Activated CD4-positive, alpha-beta T cell treated with anti-CD3 and anti-CD28 coated beads, Interleukin-2, amount 50 U/mL, for 48 hours (primary cell): Measurements from ENCODE around the gene CDH3.
A peak's percentile ranks its signal among the peaks of the same experiment; 100 is the strongest.
"Not testable (repeated sequence)": the region's sequence is repeated elsewhere in the genome, so short reads cannot be mapped to it uniquely, and the experiment has no call there.

Experiments
- DNase-seq, 2 experiments: peaks; one replicate each; pipeline ENCODE4 v3.0.0-alpha.2; 2020

The CDH3 gene

DNA sequence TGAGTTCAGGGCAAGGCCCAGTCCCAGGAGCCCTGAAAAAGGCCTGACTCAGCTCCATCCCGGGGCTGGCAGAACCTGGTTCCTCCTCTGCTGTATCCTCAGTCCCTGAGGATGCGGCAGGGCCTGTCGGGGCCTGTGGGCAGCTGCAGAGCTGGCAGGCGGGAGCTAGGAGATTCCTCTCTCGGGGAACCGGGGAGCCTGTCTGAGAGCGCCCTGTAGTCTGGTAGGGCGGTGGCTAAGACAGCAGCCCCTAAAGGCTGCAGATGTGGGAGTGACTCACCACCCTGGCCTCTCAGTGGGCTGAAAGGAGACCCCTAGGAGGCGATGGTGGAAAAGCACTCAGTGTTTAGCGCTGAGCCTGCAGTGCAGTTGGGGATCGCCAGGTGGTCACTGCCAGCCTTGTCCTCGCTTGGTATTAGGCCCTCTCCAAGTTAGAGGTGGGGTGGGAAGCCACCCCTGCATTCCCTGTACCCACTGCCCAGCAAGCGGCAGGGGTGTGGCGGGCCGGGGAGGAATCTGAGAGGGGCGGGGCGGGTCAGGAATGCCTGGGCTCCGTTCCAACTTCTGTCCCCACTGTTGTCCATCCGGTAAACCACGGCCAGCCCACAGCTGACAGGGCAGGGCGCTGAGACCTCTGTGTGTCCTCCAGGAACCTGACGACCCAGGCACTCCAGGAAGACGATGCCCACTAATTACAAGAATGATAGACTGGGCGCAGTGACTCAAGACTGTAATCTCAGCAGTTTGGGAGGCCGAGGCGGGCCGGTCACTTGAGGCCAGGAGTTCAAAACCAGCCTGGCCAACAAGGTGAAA, 62.4 kb downstream of the CDH3 start:
- no peak for DNase-seq

DNA sequence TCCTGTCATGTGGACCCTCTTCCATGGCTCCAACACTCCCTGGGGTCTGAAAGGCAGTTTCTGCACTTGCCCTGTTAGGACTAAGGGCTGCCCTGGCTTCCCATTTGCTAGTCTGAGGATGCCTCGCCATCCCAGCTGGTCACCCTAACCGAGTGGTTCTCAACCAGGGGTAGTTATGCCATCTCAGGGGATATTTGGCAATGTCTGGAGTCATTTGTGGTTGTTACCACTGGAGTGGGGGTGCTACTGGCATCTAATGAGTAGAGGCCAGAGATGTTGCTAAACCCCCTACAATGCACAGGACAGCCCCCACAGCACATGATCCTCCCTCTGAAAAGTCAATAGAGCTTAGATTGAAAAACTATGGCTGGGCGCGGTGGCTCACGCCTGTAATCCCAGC, 65.1 kb downstream of the CDH3 start:
- no peak for DNase-seq

DNA sequence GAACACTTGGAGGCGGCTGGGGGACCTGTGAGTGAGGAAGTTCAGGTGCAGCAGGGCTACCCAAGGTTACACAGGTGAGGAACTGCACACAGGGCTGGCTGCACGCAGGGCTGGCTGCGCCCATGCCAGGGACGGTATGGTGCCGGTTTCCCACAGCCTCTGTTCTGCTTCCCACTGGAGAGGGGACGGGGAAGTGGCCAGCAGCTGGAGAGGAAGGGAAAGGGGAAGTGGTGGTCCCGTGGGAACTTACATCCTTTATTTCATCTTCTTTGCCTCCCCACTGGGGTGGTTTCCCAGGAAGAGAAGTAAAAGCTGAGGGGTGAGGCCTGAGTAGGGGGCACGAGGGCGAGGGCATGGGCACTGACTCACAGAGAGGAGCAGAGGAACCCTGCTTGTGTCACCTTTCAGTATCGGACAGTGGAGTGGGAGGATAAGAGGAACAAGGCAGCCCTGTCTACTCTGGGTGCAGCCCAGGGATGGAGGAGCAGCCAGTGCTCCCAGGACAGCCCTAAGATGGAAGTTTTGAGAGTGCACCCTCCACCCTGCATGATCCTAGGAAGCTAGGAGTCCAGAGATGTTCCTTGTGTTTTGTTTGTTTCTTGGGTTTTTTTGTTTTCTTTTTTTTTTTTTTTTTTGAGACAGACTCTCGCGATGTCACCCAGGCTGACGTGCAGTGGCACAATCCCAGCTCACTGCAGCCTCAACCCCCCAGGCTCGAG, 66.5 kb downstream of the CDH3 start:
- peak; percentile 20 to 32 for DNase-seq

DNA sequence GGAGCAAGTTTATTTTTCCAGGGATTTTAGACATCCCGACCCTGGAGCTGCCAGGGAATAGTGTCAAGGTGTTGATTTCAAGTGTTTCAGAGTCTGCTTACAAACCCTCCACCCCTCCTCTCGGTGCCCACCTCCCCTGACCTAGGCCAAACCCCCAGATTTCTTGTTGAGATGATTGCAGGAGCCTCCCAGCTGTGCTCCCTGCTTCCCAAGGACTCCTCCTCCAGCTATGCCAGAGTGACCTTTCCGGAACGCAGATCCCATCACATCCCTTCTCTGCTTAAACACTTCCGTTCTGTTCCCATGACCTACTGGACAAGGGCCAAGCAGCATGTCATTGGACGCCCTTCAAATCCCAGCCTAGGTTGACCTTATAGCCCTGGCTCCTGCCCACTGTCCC, 68.3 kb downstream of the CDH3 start:
- no peak for DNase-seq

DNA sequence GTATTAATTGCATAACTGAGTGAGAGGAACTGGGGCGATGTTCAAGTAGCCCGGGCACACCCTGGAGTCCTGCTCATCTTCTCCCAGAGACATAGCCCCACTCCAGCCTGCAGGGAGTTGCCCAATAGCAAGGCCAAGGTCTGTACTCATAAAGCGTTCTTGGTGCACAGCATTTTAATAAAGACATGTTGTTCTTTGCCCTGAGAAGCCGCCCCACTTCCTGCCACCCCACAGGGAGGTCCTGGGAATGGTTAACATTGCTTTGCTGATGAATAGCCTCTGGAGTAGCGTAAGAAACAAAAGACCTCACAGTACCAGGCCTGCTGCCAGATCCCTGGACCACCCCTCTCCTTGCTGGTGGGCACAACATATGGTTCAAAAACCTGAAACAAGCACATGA, 70.4 kb downstream of the CDH3 start:
- no peak for DNase-seq

DNA sequence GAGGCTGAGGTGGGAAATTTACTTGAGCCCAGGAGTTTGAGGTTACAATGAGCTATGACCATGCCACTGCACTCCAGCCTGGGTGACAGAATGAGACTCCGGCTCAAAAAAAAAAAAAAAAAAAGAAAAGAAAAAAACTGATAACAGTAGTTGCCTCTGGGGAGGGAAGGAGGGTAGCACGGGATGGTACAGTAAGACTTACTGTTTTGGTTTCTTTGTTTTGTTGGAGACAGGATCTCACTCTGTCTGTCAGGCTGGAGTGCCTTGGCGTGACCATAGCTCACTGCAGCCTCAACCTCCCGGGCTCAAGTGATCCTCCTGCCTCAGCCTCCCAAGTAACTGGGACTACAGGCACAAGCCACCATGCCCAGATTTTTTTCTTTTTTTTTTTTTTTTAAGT, 71.4 kb downstream of the CDH3 start:
- DNase-seq = not testable (repeated sequence)

DNA sequence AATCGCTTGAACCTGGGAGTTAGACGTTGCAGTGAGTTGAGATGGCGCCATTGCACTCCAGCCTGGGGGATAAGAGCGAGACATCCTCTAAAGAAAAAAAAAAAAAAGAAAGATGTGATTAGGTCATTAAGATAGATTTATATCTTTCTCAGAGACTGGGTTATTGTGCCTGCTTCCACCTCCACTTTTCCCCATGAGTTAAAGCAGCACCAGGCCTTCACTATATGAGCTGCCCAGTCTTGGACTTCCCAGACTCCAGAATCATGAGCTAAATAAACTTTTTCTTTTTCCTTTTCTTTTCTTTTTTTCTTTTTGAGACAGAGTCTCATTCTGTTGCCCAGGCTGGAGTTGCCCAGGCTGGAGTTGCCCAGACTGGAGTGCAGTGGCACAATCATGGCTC, 72.6 kb downstream of the CDH3 start:
- DNase-seq = no peak

DNA sequence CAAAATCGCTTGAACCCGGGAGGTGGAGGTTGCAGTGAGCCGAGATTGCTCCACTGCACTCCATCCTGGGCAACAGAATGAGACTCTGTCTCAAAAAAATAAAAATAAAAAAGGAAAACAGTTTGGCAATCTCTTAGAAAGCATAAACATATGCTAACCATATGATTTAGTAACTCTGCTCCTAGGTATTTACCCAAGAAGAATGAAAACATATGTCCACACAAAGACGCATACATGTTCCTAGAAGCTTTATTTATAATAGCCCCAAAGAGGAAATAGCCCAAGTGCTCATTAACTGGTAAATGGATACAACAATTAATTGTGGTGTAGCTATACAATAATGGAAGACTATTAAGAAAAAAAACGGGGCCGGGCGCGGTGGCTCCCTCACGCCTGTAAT, 73.5 kb downstream of the CDH3 start:
- no peak for DNase-seq

DNA sequence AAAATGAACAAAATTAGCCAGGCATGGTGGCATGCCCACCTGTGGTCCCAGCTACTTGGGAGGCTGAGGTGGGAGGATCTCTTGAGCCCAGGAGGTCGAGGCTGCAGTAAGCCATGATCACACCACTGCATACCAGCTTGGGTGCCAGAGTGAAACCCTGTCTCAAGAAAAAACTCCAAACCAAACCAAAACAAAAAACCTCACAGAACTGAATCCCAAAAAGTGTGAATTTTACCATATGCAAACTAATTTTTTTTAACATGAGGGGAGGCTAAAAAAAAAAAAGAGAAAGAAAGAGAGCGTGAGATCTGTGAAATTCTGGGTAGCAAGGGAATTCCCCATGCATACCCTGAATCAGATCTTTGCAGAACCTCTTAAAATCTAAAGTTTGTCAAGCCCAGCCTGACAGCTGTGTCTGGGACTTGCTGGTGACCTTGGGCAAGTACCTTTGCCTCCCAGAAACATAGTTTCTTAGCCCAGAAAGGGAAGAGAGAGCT, 74.9 kb downstream of the CDH3 start:
- DNase-seq = peak; percentile 20 to 45

DNA sequence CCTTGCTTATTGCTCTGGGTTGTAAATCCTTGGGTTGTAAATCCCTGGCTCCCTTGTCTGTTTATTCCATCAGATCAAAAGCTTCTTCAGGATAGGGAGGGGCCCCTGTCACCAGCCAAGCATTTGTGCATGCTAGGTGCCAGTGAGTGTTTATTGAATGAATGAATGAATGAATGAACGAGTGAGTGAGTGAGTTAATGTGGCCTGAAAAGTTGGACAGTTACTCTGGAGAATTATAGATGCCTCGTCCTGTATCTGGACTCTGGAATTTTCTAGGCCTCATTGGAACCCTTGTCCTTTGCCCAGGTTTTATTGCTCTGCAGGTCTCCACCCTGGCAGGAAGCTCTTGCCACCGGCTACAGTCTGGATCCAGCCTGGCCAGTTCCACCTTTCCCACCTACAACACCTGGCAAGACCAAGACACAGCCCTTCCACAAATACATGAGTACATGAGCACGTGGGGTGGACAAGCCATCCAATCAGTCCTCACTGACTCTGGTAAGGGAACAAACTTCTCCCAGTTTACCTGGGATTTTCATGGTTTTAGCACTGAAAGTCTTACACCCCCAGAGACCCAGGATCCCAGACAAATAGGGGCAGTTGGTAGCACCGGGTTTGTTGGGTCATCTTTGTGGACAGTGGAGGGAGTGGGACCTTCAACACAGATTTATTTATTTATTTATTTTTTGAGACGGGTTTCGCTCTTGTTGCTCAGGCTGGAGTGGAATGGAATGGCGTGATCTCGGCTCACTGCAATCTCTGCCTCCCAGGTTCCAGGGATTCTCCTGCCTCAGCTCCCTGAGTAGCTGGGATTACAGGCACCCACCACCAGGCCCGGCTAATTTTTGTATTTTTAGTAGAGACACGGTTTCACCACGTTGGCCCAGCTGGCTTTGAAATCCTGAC, 77.3 kb downstream of the CDH3 start:
- DNase-seq = no peak

DNA sequence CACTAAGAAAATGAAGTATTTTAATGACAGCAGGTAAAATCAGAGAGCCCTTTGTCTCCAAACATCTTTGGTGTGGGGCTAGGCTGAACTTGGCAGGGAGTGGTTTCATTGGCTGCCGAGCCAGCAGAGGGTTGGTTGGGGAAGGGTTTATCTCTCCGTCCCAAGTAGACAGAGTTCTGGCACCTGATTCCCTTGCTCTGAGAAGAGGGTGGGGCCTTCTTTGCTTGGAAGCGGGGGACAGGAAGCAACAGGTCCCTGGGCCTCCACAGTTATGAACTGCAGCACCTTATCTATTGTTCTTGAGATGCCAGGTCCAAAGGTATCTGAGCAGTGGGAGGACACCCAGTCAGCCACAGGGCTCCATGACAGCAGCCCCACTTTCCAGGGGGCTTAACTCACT, 79.7 kb downstream of the CDH3 start:
- no peak for DNase-seq

DNA sequence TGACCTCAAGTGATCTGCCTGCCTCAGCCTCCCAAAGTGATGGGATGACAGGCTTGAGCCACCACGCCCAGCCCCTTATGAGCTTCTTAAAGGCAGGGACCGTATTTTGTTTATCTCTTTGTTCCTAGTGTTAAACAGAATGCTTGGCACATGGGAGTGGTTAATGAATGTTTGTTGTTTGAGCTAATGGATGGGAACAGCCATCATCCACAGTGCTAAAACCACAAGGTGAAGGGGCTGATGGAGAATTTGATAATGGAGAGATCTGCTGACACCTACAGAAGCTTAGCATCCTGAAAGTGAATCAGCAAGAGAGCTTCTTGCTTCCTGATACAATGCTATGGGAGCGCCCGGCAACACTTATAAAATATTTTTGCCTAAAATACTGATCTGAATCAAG, 83.4 kb downstream of the CDH3 start:
- DNase-seq = no peak

DNA sequence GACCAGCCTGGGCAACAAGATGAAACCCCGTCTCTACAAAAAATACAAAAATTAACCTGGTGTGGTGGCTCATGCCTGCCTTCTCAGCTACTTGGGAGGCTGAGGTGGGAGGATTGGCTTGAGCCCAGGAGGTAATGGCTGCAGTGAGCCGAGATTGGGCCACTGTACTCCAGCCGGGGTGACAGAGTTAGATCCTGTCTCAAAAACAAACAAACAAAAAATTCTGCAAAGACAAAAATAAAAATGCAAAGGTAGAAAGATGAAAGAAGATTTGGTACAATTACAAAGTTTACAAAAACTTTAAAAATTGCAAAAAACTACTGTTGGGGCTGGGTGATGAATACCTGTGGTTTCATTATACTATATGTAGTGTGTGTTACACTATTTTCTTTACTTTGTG, 86.5 kb downstream of the CDH3 start:
- DNase-seq = no peak

DNA sequence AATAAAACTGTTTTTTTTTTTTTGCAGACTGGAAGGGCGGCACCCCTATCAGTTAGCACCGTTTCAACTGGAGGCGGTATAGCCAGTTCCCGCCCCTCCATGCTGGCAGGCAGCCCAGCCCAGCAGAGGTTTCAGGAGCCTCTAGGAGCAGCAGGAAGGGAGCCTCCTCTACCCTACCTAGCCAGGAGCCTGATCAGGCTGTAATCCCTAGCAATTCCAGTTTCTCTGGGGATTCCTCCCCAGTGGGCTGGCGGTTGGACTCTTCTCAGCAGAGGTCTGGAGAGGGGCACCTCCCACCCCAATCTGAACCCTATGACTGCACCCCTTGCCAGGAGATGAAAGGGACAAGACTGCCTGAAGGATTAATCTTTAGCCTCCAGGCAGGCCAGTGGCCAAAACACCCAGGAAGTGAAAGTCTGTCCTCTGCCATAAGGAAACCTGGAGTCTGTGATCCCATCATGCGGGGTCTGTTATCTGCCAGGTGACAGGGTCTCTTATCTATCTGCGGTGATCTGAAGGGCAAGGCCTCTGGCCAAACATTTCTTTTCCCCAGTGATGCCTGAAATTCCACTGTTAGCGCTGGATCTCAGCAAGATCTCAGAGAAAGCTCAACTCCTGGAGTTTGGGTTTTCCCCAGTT, 87.1 kb downstream of the CDH3 start:
- DNase-seq = no peak

DNA sequence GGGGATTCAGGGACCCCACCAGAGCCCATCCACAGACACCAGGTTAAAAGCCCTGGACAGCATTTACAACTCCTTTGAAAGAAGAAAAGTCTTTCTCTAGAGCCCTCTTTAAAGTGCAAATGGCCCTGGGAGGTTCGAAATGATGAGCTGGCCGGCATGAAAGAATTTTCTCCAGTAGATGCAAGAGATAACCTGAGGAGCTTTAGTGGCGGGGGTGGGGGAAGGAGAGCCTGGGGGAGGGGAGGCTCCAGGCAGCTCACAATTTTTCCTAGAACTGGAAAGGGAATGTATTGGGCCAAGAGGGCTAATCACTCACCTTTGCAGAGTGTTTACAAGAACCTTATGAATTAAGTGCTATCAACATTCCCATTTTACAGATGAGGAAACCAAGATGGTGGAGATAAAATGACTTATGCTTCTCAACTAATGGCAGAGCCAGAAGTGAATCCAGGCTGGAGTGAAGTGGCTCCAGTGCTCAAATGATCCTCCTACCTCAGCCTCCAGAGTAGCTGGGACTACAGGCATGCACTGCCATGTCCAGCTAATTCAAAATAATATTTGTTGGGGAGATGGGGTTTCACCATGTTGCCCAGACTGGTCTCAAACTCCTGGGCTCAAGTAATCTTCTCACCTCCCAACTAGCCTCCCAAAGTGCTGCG, 87.8 kb downstream of the CDH3 start:
- DNase-seq = no peak

DNA sequence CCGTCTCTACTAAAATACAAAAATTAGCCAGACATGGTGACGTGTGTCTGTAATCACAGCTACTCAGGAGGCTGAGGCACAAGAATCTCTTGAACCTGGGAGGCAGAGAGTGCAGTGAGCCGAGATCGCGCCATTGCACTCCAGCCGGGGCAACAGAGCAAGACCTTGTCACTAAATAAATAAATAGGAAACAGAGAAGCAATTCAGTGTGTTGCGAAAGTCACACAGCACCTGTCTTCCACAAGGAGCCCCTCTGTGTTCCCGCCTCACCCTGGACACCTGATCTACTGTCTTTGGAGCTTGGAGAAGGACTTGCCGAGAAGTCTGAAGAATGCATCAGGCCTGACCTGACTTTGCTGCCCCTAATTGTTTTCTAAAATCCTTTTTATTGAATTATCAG, 88.5 kb downstream of the CDH3 start:
- DNase-seq = no peak

DNA sequence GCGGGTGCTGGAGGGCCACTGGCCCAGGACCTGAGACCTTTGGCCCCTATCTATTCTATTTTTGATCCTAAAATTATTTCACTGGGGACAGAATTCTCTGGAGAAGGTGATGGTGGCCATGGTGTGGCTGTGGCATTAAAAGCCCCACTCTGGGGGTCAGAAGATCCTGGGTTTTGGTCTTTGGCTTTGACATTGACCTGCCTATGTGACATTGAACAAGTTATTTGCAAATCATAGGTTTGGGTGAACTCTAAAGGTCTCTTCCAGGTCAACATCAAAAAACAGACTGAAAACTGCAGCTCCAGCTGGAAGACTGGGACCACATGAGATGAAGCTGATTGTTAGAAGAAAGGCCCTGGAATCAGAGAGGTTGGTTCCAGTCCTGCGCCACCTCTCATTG, 89.7 kb downstream of the CDH3 start:
- no peak for DNase-seq

DNA sequence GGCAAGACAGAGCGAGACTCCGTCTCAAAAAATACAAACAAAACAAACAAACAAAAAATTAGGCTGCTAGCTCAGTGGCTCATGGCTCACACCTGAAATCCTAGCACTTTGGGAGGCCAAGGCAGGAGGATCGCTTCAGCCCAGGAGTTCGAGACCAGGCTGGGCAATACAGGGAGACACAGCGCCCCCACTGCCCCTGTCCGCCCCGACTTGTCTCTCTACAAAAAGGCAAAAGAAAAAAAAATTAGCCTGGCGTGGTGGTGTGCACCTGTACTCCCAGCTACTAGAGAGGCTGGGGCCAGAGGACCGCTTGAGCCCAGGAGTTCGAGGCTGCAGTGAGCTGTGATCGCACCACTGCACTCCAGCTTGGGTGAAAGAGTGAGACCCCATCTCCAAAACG, 91.5 kb downstream of the CDH3 start:
- no peak for DNase-seq

DNA sequence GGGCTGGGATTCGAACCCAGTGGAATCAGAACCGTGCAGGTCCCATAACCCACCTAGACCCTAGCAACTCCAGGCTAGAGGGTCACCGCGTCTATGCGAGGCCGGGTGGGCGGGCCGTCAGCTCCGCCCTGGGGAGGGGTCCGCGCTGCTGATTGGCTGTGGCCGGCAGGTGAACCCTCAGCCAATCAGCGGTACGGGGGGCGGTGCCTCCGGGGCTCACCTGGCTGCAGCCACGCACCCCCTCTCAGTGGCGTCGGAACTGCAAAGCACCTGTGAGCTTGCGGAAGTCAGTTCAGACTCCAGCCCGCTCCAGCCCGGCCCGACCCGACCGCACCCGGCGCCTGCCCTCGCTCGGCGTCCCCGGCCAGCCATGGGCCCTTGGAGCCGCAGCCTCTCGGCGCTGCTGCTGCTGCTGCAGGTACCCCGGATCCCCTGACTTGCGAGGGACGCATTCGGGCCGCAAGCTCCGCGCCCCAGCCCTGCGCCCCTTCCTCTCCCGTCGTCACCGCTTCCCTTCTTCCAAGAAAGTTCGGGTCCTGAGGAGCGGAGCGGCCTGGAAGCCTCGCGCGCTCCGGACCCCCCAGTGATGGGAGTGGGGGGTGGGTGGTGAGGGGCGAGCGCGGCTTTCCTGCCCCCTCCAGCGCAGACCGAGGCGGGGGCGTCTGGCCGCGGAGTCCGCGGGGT, 92.1 kb downstream of the CDH3 start, which contains the start of gene CDH1:
Gene CDH1, plus strand, starts transcription at position 247 of the 684 bp plus-strand sequence. Its CDS starts 124 bp downstream, at position 371.
- peak in 1 of 2 experiments; percentile 34 for DNase-seq

DNA sequence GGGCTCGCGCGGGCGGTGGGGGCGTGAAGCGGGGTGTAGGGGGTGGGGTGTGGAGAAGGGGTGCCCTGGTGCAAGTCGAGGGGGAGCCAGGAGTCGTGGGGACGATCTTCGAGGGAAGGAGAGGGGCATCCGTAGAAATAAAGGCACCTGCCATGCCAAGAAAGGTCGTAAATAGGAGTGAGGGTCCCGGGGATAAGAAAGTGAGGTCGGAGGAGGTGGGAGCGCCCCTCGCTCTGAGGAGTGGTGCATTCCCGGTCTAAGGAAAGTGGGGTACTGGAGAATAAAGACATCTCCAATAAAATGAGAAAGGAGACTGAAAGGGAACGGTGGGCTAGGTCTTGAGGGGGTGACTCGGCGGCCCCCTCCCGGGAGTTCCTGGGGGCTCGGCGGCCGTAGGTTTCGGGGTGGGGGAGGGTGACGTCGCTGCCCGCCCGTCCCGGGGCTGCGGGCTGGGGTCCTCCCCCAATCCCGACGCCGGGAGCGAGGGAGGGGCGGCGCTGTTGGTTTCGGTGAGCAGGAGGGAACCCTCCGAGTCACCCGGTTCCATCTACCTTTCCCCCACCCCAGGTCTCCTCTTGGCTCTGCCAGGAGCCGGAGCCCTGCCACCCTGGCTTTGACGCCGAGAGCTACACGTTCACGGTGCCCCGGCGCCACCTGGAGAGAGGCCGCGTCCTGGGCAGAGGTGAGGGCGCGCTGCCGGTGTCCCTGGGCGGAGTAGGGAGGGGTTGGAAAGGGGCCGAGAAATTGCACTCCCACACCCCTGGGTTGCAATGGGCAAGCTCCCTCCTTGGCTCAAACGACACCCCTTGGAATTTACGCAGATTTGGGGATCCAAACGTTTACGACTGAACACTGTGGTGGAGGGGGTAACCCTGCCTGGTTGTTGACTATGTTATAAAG, 92.9 kb downstream of the CDH3 start:
- peak in 1 of 2 experiments; percentile 19 for DNase-seq
